KMS-11 (cell line): Measurements from ENCODE around the gene LGALS13.

Experiments used
- H2AFZ ChIP-seq: fragments of 200-600 bp; sonication (generic); 2 replicates; pipeline ENCODE4 v1.6.1; 2016; ENCODE audit warnings: antibody characterized with exemption, mixed run types, low read depth
- H3K27ac ChIP-seq: fragments of 200-600 bp; sonication (generic); 2 replicates; pipeline ENCODE4 v1.6.1; 2016; ENCODE audit warnings: mild to moderate bottlenecking, mixed run types
- H3K27me3 ChIP-seq: fragments of 200-600 bp; sonication (generic); 2 replicates; pipeline ENCODE4 v1.6.1; 2017; ENCODE audit warnings: mild to moderate bottlenecking, low read depth, mixed run types, moderate library complexity; ENCODE audit not compliant: insufficient read depth
- H3K36me3 ChIP-seq: fragments of 200-600 bp; sonication (generic); 2 replicates; pipeline ENCODE4 v1.6.1; 2017; ENCODE audit warnings: mild to moderate bottlenecking, mixed run types; ENCODE audit not compliant: insufficient read depth
- H3K4me1 ChIP-seq: fragments of 200-600 bp; sonication (generic); 2 replicates; pipeline ENCODE4 v1.6.1; 2016; ENCODE audit warnings: mild to moderate bottlenecking, low read depth, mixed run types; ENCODE audit not compliant: poor library complexity, severe bottlenecking
- H3K4me2 ChIP-seq: fragments of 200-600 bp; sonication (generic); 2 replicates; pipeline ENCODE4 v1.7.0; 2016; ENCODE audit warnings: mild to moderate bottlenecking, mixed run types
- H3K4me3 ChIP-seq: fragments of 200-600 bp; sonication (generic); IDR thresholded peaks from 2 replicates; pipeline ENCODE4 v1.6.1; 2017; ENCODE audit warnings: low read depth, low read length, mixed read lengths; ENCODE audit not compliant: insufficient read depth
- H3K79me2 ChIP-seq: fragments of 200-600 bp; sonication (generic); 2 replicates; pipeline ENCODE4 v1.6.1; 2016; ENCODE audit warnings: low read depth, mixed run types; ENCODE audit not compliant: insufficient read depth
- H3K9ac ChIP-seq: fragments of 200-600 bp; sonication (generic); 2 replicates; pipeline ENCODE4 v1.6.1; 2016; ENCODE audit warnings: mild to moderate bottlenecking, mixed run types
- H4K20me1 ChIP-seq: fragments of 200-600 bp; sonication (generic); 2 replicates; pipeline ENCODE4 v1.6.1; 2016; ENCODE audit warnings: mild to moderate bottlenecking, mixed run types; ENCODE audit not compliant: insufficient read depth
- CTCF ChIP-seq: fragments of 200-600 bp; sonication (generic); conservative IDR thresholded peaks from 2 replicates; pipeline ENCODE4 v1.6.1; 2017; ENCODE audit warnings: low read depth, mild to moderate bottlenecking, antibody characterized with exemption, low read length, moderate library complexity, mixed read lengths

LGALS13 gene

GRCh38 chr19:39557811-39558623 is 44.3 kb upstream of the LGALS13 start:
- peaks cover 19% of the 10 kb centered on the region for H3K4me1 ChIP-seq
- no peak overlapping the region for H3K9ac ChIP-seq
- H3K79me2 ChIP-seq = no peaks in the 10 kb centered on the region
- peak overlapping the region; percentile 20 for H3K4me2 ChIP-seq
- no peak overlapping the region for H3K4me3 ChIP-seq
- no peak for TF ChIP-seq CTCF
- no peaks in the 10 kb centered on the region for H3K36me3 ChIP-seq
- H2AFZ ChIP-seq = no peak overlapping the region
- H4K20me1 ChIP-seq = no peaks in the 10 kb centered on the region
- H3K27me3 ChIP-seq = no peaks in the 10 kb centered on the region
- H3K27ac ChIP-seq = no peak overlapping the region

GRCh38 chr19:39558624-39559117 is 43.7 kb upstream of the LGALS13 start:
- H2AFZ ChIP-seq = no peak overlapping the region
- H3K9ac ChIP-seq = no peak overlapping the region
- no peak overlapping the region for H3K27ac ChIP-seq
- no peaks in the 10 kb centered on the region for H3K27me3 ChIP-seq
- no peak for TF ChIP-seq CTCF
- H3K79me2 ChIP-seq = no peaks in the 10 kb centered on the region
- H4K20me1 ChIP-seq = no peaks in the 10 kb centered on the region
- peak overlapping the region; percentile 20; the same call in 1 of the 2 replicates for H3K4me2 ChIP-seq
- no peaks in the 10 kb centered on the region for H3K36me3 ChIP-seq
- H3K4me1 ChIP-seq = peaks cover 19% of the 10 kb centered on the region
- no peak overlapping the region for H3K4me3 ChIP-seq

GRCh38 chr19:39563408-39563807 is 38.9 kb upstream of the LGALS13 start:
- Histone ChIP-seq H4K20me1 (no peaks in the 10 kb centered on the region), H3K9ac (no peak overlapping the region), H3K4me1 (peaks cover 5% of the 10 kb centered on the region), H2AFZ (no peak overlapping the region), H3K36me3 (no peaks in the 10 kb centered on the region), H3K79me2 (no peaks in the 10 kb centered on the region), H3K27ac (no peak overlapping the region), H3K4me3 (no peak overlapping the region), H3K27me3 (no peaks in the 10 kb centered on the region), H3K4me2 (no peak overlapping the region)
- TF ChIP-seq CTCF = no peak

GRCh38 chr19:39566064-39566463 is 36.3 kb upstream of the LGALS13 start:
- Histone ChIP-seq H3K27me3 (no peaks in the 10 kb centered on the region), H4K20me1 (no peaks in the 10 kb centered on the region), H3K27ac (no peak overlapping the region), H3K4me2 (no peak overlapping the region), H3K36me3 (no peaks in the 10 kb centered on the region), H2AFZ (no peak overlapping the region), H3K9ac (no peak overlapping the region), H3K4me3 (no peak overlapping the region), H3K79me2 (no peaks in the 10 kb centered on the region), H3K4me1 (no peaks in the 10 kb centered on the region)
- TF ChIP-seq CTCF = no peak
